B cell (primary cell): ENCODE measurements around the gene TES. TPM values are rescaled to one million over a fixed set of nuclear protein-coding genes. Genes with fewer than 3 reads are reported as not detected.

ENCODE experiments used
- ATAC-seq: fragments of 200-7000 bp; cut with Tn5 transposase; one replicate; pipeline ENCODE4 v1.10.0; 2021; ENCODE audit warnings: low read depth, mild to moderate bottlenecking, moderate number of reproducible peaks, moderate library complexity
- CTCF ChIA-PET: fragments of 350-600 bp; sonication (Branson Sonifier 250); formaldehyde crosslinking; loops from one replicate; lab custom pipeline; 2021; ENCODE audit warnings: antibody characterized with exemption, inconsistent platforms; lab: Charles Lee
- POLR2A ChIA-PET: fragments of 350-600 bp; sonication (Branson Sonifier 250); formaldehyde crosslinking; loops from one replicate; lab custom pipeline; 2021; ENCODE audit warnings: antibody characterized with exemption; lab: Charles Lee
- DNase-seq: peaks from one replicate; pipeline ENCODE4 v3.0.0; 2013
- H2AFZ ChIP-seq: 2 replicates; pipeline ENCODE4 v1.6.1; 2012; ENCODE audit warnings: mild to moderate bottlenecking, low read depth, low read length; ENCODE audit not compliant: insufficient read depth, poor library complexity, severe bottlenecking
- H3K27ac ChIP-seq, 2 donors: 1 replicate in 1 of 2; 2 replicates in 1 of 2; pipeline ENCODE4 v1.5.1; 2012 to 2013; ENCODE audit warnings: low read length in 2 of 2, mild to moderate bottlenecking in 2 of 2, moderate library complexity in 1 of 2
- H3K27me3 ChIP-seq, 4 experiments: fragments of 200-600 bp in 1 of 4; sonication (generic) in 1 of 4; replicated peaks in 1 of 4; 1 replicate in 2 of 4; 2 replicates in 2 of 4; pipeline versions ENCODE4 v1.6.1 to v1.7.0; 2013 to 2016; ENCODE audit warnings: low read length in 3 of 4, mild to moderate bottlenecking in 2 of 4, mixed read lengths in 1 of 4, moderate library complexity in 1 of 4; ENCODE audit not compliant: insufficient read depth in 4 of 4, control insufficient read depth in 3 of 4; ENCODE audit errors: control extremely low read depth in 1 of 4
- H3K36me3 ChIP-seq, 2 experiments: replicated peaks in 1 of 2; 1 replicate in 1 of 2; 2 replicates in 1 of 2; pipeline versions ENCODE4 v1.6.1 to v1.7.1; 2013; ENCODE audit warnings: low read length in 1 of 2; ENCODE audit not compliant: insufficient read depth in 2 of 2, control insufficient read depth in 1 of 2; ENCODE audit errors: control extremely low read depth in 1 of 2, extremely low read depth in 1 of 2
- H3K4me1 ChIP-seq, 2 donors: fragments of 200-600 bp in 1 of 2; sonication (generic) in 1 of 2; 1 replicate in 1 of 2; 2 replicates in 1 of 2; pipeline versions ENCODE4 v1.5.1 to v1.6.1; 2013 to 2017; ENCODE audit warnings: low read length in 2 of 2; ENCODE audit not compliant: control insufficient read depth in 2 of 2, insufficient read depth in 2 of 2
- H3K4me2 ChIP-seq: replicated peaks from 2 replicates; pipeline ENCODE3; 2012; ENCODE audit warnings: mild to moderate bottlenecking, low read depth, low read length; ENCODE audit not compliant: poor library complexity, severe bottlenecking
- H3K4me3 ChIP-seq, 5 experiments: fragments of 200-600 bp in 1 of 5; sonication (generic) in 1 of 5; 1 replicate in 3 of 5; 2 replicates in 2 of 5; pipeline versions ENCODE4 v1.5.1 to v1.7.0; 2011 to 2016; ENCODE audit warnings: low read length in 4 of 5, mild to moderate bottlenecking in 4 of 5, low read depth in 2 of 5, control low read depth in 1 of 5, moderate library complexity in 1 of 5; ENCODE audit not compliant: insufficient read depth in 1 of 5; ENCODE audit errors: control extremely low read depth in 1 of 5, extremely low read depth in 1 of 5
- H3K79me2 ChIP-seq: fragments of 200-600 bp; sonication (generic); one replicate; pipeline ENCODE4 v1.6.0; 2016; ENCODE audit warnings: low read length; ENCODE audit not compliant: control insufficient read depth, insufficient read depth
- H3K9ac ChIP-seq: fragments of 200-600 bp; sonication (generic); 2 replicates; pipeline ENCODE4 v1.6.1; 2017; ENCODE audit warnings: mild to moderate bottlenecking, low read length, moderate library complexity
- H3K9me3 ChIP-seq, 3 donors: one replicate each; pipeline versions ENCODE4 v1.6.1 to v1.7.1; 2013; ENCODE audit warnings: low read length in 2 of 3; ENCODE audit not compliant: control insufficient read depth in 2 of 3, insufficient read depth in 1 of 3; ENCODE audit errors: control extremely low read depth in 1 of 3
- H4K20me1 ChIP-seq: 2 replicates; pipeline ENCODE4 v1.6.0; 2012; ENCODE audit warnings: mild to moderate bottlenecking, low read length; ENCODE audit not compliant: insufficient read depth, control insufficient read depth, poor library complexity, severe bottlenecking
- H3K27ac Mint-ChIP-seq: one replicate; pipeline ENCODE4 v1.8.0; 2021; ENCODE audit warnings: mixed read lengths
- H3K27me3 Mint-ChIP-seq: one replicate; pipeline ENCODE4 v1.8.0; 2021; ENCODE audit warnings: mixed read lengths
- H3K4me1 Mint-ChIP-seq: one replicate; pipeline ENCODE4 v1.8.0; 2021; ENCODE audit warnings: mixed read lengths
- H3K4me3 Mint-ChIP-seq: one replicate; pipeline ENCODE4 v1.8.0; 2021; ENCODE audit warnings: mixed read lengths
- H3K9me3 Mint-ChIP-seq: one replicate; pipeline ENCODE4 v1.8.0; 2022; ENCODE audit warnings: mixed read lengths; ENCODE audit not compliant: insufficient read depth
- CTCF ChIP-seq: fragments of 200-600 bp; IDR thresholded peaks from one replicate; pipeline ENCODE4 v1.8.0; 2022; ENCODE audit warnings: antibody characterized with exemption, mild to moderate bottlenecking
- EZH2 ChIP-seq: IDR thresholded peaks from 2 replicates; pipeline ENCODE4 v1.6.1; 2012; ENCODE audit warnings: borderline replicate concordance, low read depth, mild to moderate bottlenecking, moderate library complexity, low read length; ENCODE audit not compliant: insufficient read depth, poor library complexity, severe bottlenecking
- WGBS: methylation state at CpG from one replicate; pipeline ENCODE4 v1.1.5; 2013; ENCODE audit warnings: missing lambda C conversion rate; ENCODE audit not compliant: insufficient coverage; 5-methylcytosine and 5-hydroxymethylcytosine counted together
- intact Hi-C: fragments of 100-400 bp; cut with micrococcal nuclease; formaldehyde crosslinking; loops from one replicate; pipeline ENCODE4 v1.10.0; 2022
- polyA plus RNA-seq: library from polyadenylated mRNA; depleted of rRNA; stranded (reverse); fragments of >200 nt; gene quantifications from 2 replicates; pipeline ENCODE4 v1.2.3, GENCODE V29; 2012
- total RNA-seq, 2 donors: library from RNA; stranded (reverse); fragments of 120-200 nt in 1 of 2; gene quantifications; 1 replicate in 1 of 2; 2 replicates in 1 of 2; pipeline versions ENCODE4 v1.2.3 to v1.2.4, GENCODE V29; 2013 to 2022

Gene TES
- total and polyA plus RNA-seq, 2 donors (not counting 1 experiment from before 2014, with no cell fraction given) = 55.3 to 62.5 TPM

DNA sequence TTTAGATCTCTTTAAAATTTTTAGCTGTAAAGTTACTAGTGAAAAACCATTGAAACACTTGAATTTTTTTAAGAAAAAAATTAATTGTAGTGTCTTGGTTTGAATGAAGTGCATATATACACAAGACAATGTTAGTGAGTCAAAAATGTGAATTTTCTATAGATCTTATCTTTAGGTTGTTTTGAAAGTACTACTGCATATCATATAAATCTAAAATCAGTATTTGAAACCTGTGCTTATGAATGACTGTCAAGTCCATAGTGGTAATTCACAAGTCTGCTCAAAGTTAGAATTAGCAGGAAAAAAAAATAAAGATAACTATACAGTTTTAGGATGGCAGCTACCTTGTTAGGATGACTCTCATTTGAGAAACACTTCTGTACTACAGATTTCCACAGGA, 25.0 kb downstream of the TES start:
- no peak overlapping the region for H3K4me3 ChIP-seq
- H3K27me3 ChIP-seq = no peaks in the 10 kb centered on the region
- no peak for DNase-seq
- H3K4me3 Mint-ChIP-seq = no peak overlapping the region
- peaks cover 37% of the 10 kb centered on the region for H3K4me1 Mint-ChIP-seq
- H3K4me1 ChIP-seq = peaks cover 7 to 14% of the 10 kb centered on the region in 2 donors
- H3K4me2 ChIP-seq = no peak overlapping the region
- H3K36me3 ChIP-seq = peaks cover 0 to 32% of the 10 kb centered on the region in 2 experiments
- H3K27ac Mint-ChIP-seq = no peak overlapping the region
- intact Hi-C loops = no loop called here
- ATAC-seq = no peak
- no peak overlapping the region for H2AFZ ChIP-seq
- peaks cover 61% of the 10 kb centered on the region for H4K20me1 ChIP-seq
- H3K9me3 Mint-ChIP-seq = no peaks in the 10 kb centered on the region
- H3K9me3 ChIP-seq = no peaks in the 10 kb centered on the region
- ChIA-PET POLR2A (interaction anchor here (1.0 kb wide), 1 partner anchor 11 kb away, joined by 3 read pairs; no protein-coding TSS in a partner anchor), CTCF (interaction anchor here (0.7 to 10.5 kb wide), 29 partner anchors 9 to 650 kb away, joined by 3 to 497 read pairs (median 7); partner anchors contain the start of gene TES)
- no peak for TF ChIP-seq EZH2
- no peak for TF ChIP-seq CTCF
- no peak overlapping the region for H3K27ac ChIP-seq
- no peaks in the 10 kb centered on the region for H3K27me3 Mint-ChIP-seq
- H3K9ac ChIP-seq = no peak overlapping the region
- peaks cover 41% of the 10 kb centered on the region for H3K79me2 ChIP-seq

GRCh38 chr7:116236020-116236630, 25.8 kb downstream of the TES start:
- Mint-ChIP-seq H3K27me3 (no peaks in the 10 kb centered on the region), H3K27ac (no peak overlapping the region), H3K9me3 (no peaks in the 10 kb centered on the region), H3K4me1 (peaks cover 32% of the 10 kb centered on the region), H3K4me3 (no peak overlapping the region)
- intact Hi-C loops = loop anchor here (1.0 kb wide), 3 partner anchors 56 to 98 kb away; no protein-coding TSS in a partner anchor
- Histone ChIP-seq H3K9ac (no peak overlapping the region), H3K36me3 (peaks cover 0 to 32% of the 10 kb centered on the region in 2 experiments), H3K27ac (no peak overlapping the region), H4K20me1 (peaks cover 61% of the 10 kb centered on the region), H3K4me1 (peaks cover 0 to 8% of the 10 kb centered on the region in 2 donors), H3K79me2 (peaks cover 40% of the 10 kb centered on the region), H2AFZ (no peak overlapping the region), H3K9me3 (no peaks in the 10 kb centered on the region), H3K27me3 (no peaks in the 10 kb centered on the region), H3K4me3 (no peak overlapping the region), H3K4me2 (no peak overlapping the region)
- WGBS = no CpG with 5 or more reads among the region's 2 CpGs
- ATAC-seq = peak; percentile 80
- ChIA-PET POLR2A (interaction anchor here (1.0 kb wide), 1 partner anchor 12 kb away, joined by 3 read pairs; no protein-coding TSS in a partner anchor), CTCF (interaction anchor here (0.7 to 10.5 kb wide), 37 partner anchors 8 to 649 kb away, joined by 3 to 497 read pairs (median 6); partner anchors contain the start of gene TES)
- TF ChIP-seq EZH2 (no peak), CTCF (peak; percentile 85)
- peak; percentile 71 for DNase-seq
